Stimulated activated CD8-positive, alpha-beta memory T cell treated with anti-CD3 and anti-CD28 coated beads, Interleukin-7, amount 100 ng/mL, for 24 hours (primary cell): ENCODE measurements around the gene NAPB.

Experiments
- DNase-seq: peaks from one replicate; pipeline ENCODE4 v3.0.0-alpha.2; 2020; ENCODE audit warnings: low read depth

Gene NAPB

GRCh38 chr20:23344336-23344735 is 77.0 kb downstream of the NAPB start:
- DNase-seq = no peak

GRCh38 chr20:23343590-23343989 is 77.7 kb downstream of the NAPB start:
- no peak for DNase-seq

GRCh38 chr20:23341073-23341472 is 80.2 kb downstream of the NAPB start:
- DNase-seq = no peak

GRCh38 chr20:23340524-23340923 is 80.8 kb downstream of the NAPB start:
- DNase-seq = no peak

- no peak for DNase-seq
These were observed 81.3 kb downstream of the NAPB start for GRCh38 chr20:23339986-23340385.

- DNase-seq = no peak
These were observed 84.0 kb downstream of the NAPB start for GRCh38 chr20:23337312-23337711.

GRCh38 chr20:23336476-23336875 is 84.8 kb downstream of the NAPB start:
- DNase-seq = no peak

- no peak for DNase-seq
These were observed 85.8 kb downstream of the NAPB start for GRCh38 chr20:23335521-23335920.

GRCh38 chr20:23334111-23334510 is 87.2 kb downstream of the NAPB start:
- DNase-seq = no peak

GRCh38 chr20:23332467-23332866 is 88.8 kb downstream of the NAPB start:
- no peak for DNase-seq

- DNase-seq = no peak
These were observed 89.6 kb downstream of the NAPB start for GRCh38 chr20:23331450-23332350.

- DNase-seq = no peak
These were observed 93.5 kb downstream of the NAPB start for GRCh38 chr20:23327617-23328333.

- no peak for DNase-seq
These were observed 94.5 kb downstream of the NAPB start for GRCh38 chr20:23326774-23327173.

GRCh38 chr20:23325107-23325506 is 96.2 kb downstream of the NAPB start:
- no peak for DNase-seq
